OCI-LY3 (cell line): ENCODE data around the gene SCGB1C2.

Source experiments
- H2AFZ ChIP-seq: fragments of 200-600, 300-600 bp; shearing (Covaris generic); 2 replicates; pipeline ENCODE4 v1.6.0; 2014; ENCODE audit warnings: antibody characterized with exemption, low read depth, low read length
- H3K27ac ChIP-seq: fragments of 200-600, 300-600 bp; sonication (generic); 2 replicates; pipeline ENCODE4 v1.5.1; 2014; ENCODE audit warnings: mild to moderate bottlenecking, low read length, moderate library complexity, mixed read lengths
- H3K27me3 ChIP-seq: fragments of 200-600, 300-600 bp; sonication (generic); 2 replicates; pipeline ENCODE4 v1.6.1; 2014; ENCODE audit warnings: low read depth, low read length, mixed read lengths
- H3K36me3 ChIP-seq: fragments of 200-600, 300-600 bp; sonication (generic); replicated peaks from 2 replicates; pipeline ENCODE3; 2014; ENCODE audit warnings: low read depth, low read length, mixed read lengths
- H3K4me1 ChIP-seq: fragments of 300-600, 200-600 bp; sonication (generic); 2 replicates; pipeline ENCODE4 v1.6.1; 2014; ENCODE audit warnings: low read length, mixed read lengths
- H3K4me2 ChIP-seq: fragments of 200-600, 300-600 bp; sonication (generic); 2 replicates; pipeline ENCODE4 v1.6.1; 2014; ENCODE audit warnings: low read length, mixed read lengths
- H3K4me3 ChIP-seq: fragments of 300-600, 200-600 bp; sonication (generic); 2 replicates; pipeline ENCODE4 v1.5.1; 2014; ENCODE audit warnings: antibody characterized with exemption, mild to moderate bottlenecking, low read length, moderate library complexity
- H3K79me2 ChIP-seq: fragments of 300-600, 200-600 bp; shearing (Covaris generic); 2 replicates; pipeline ENCODE4 v1.6.1; 2014; ENCODE audit warnings: mild to moderate bottlenecking, low read length, mixed read lengths
- H3K9ac ChIP-seq: fragments of 300-600, 200-600 bp; shearing (Covaris generic); 2 replicates; pipeline ENCODE4 v1.6.0; 2014; ENCODE audit warnings: mild to moderate bottlenecking, low read length, moderate library complexity
- H3K9me3 ChIP-seq: fragments of 200-600, 300-600 bp; shearing (Covaris generic); 2 replicates; pipeline ENCODE4 v1.6.1; 2014; ENCODE audit warnings: low read length, mixed read lengths; ENCODE audit not compliant: insufficient read depth
- H4K20me1 ChIP-seq: fragments of 200-600, 300-600 bp; sonication (generic); 2 replicates; pipeline ENCODE4 v1.6.1; 2016; ENCODE audit warnings: low read length, mixed read lengths; ENCODE audit not compliant: insufficient read depth
- EZH2phosphoT487 ChIP-seq: fragments of 200-600 bp; shearing (Covaris generic); IDR thresholded peaks from 2 replicates; pipeline ENCODE4 v1.6.1; 2018; ENCODE audit warnings: antibody characterized with exemption, mixed run types, low read depth
- TF ChIP-seq, protein P1 (sequence below): fragments of 200-600, 300-600 bp; sonication (generic); IDR thresholded peaks from 2 replicates; pipeline ENCODE4 v1.5.1; 2014; ENCODE audit warnings: antibody characterized with exemption, low read length, low read depth

SCGB1C2 gene

GRCh38 chr17:153851-154250 is 16.5 kb downstream of the SCGB1C2 start:
- TF ChIP-seq EZH2phosphoT487: no peak
- TF ChIP-seq, protein P1, sequence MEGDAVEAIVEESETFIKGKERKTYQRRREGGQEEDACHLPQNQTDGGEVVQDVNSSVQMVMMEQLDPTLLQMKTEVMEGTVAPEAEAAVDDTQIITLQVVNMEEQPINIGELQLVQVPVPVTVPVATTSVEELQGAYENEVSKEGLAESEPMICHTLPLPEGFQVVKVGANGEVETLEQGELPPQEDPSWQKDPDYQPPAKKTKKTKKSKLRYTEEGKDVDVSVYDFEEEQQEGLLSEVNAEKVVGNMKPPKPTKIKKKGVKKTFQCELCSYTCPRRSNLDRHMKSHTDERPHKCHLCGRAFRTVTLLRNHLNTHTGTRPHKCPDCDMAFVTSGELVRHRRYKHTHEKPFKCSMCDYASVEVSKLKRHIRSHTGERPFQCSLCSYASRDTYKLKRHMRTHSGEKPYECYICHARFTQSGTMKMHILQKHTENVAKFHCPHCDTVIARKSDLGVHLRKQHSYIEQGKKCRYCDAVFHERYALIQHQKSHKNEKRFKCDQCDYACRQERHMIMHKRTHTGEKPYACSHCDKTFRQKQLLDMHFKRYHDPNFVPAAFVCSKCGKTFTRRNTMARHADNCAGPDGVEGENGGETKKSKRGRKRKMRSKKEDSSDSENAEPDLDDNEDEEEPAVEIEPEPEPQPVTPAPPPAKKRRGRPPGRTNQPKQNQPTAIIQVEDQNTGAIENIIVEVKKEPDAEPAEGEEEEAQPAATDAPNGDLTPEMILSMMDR: no peak
- no peak overlapping the region for H2AFZ ChIP-seq
- H3K36me3 ChIP-seq: no peaks in the 10 kb centered on the region
- no peaks in the 10 kb centered on the region for H3K27me3 ChIP-seq
- H4K20me1 ChIP-seq: no peaks in the 10 kb centered on the region
- H3K4me2 ChIP-seq: no peak overlapping the region
- H3K4me1 ChIP-seq: no peaks in the 10 kb centered on the region
- H3K9me3 ChIP-seq: no peaks in the 10 kb centered on the region
- no peak overlapping the region for H3K27ac ChIP-seq
- no peak overlapping the region for H3K4me3 ChIP-seq
- no peaks in the 10 kb centered on the region for H3K79me2 ChIP-seq
- H3K9ac ChIP-seq: no peak overlapping the region

DNA sequence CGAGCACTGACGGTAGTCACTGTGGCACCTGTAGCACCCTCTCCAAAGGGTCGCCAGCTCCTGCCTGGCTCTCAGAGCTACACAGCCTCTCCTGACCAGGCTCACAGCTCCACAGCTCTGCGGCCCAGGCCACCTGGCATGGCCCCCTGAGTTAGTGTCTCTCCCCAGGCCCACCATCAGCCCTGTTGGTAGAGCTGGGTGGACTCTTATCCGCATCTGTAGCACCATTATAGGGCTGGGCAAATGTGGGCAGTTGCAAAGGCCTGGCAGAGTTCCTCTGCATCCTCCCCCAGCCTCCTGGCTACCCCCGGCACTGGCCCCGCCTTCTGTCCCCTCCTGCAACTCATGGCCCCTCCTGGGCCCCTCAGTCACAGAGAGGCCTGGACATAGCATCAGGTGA is 18.2 kb downstream of the SCGB1C2 start:
- H3K27me3 ChIP-seq: no peaks in the 10 kb centered on the region
- H3K79me2 ChIP-seq: no peaks in the 10 kb centered on the region
- H3K36me3 ChIP-seq: no peaks in the 10 kb centered on the region
- H4K20me1 ChIP-seq: no peaks in the 10 kb centered on the region
- no peak overlapping the region for H3K9ac ChIP-seq
- no peak overlapping the region for H3K27ac ChIP-seq
- H3K9me3 ChIP-seq: no peaks in the 10 kb centered on the region
- H3K4me1 ChIP-seq: no peaks in the 10 kb centered on the region
- H3K4me3 ChIP-seq: no peak overlapping the region
- TF ChIP-seq, protein P1: no peak
- TF ChIP-seq EZH2phosphoT487: no peak
- H3K4me2 ChIP-seq: no peak overlapping the region
- no peak overlapping the region for H2AFZ ChIP-seq

DNA sequence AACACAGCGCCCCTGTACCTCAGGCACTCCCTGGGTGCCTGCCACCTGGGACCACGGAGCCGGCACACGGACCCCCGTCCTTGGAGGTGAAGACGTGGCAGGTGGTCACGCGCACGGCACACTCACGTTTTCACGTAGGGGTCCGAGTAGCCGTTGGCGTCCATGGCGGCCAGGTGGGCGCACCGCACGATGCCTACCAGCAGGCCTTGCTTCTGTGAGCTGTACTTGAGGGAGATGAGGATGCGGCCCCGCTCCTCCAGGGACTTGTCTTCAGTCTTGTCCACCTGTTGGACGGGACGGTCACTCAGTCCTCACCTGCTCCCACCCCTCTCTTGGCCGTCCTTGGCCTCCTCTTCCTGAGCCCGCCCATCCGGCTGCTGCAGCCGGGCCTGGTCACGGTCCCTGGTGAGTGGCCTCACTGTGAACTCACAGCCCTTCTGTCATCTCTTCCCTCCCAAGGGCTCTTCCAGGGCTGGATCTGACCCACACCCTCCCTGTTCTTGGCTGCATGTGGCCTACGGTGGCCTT is 18.8 kb downstream of the SCGB1C2 start:
- H3K79me2 ChIP-seq: no peaks in the 10 kb centered on the region
- H3K27me3 ChIP-seq: no peaks in the 10 kb centered on the region
- no peaks in the 10 kb centered on the region for H4K20me1 ChIP-seq
- no peak overlapping the region for H3K4me2 ChIP-seq
- H3K36me3 ChIP-seq: no peaks in the 10 kb centered on the region
- H3K9ac ChIP-seq: no peak overlapping the region
- H2AFZ ChIP-seq: no peak overlapping the region
- H3K9me3 ChIP-seq: no peaks in the 10 kb centered on the region
- no peak overlapping the region for H3K4me3 ChIP-seq
- TF ChIP-seq, protein P1: no peak
- no peak for TF ChIP-seq EZH2phosphoT487
- peaks cover 1% of the 10 kb centered on the region; the same call in 1 of the 2 replicates for H3K4me1 ChIP-seq
- no peak overlapping the region for H3K27ac ChIP-seq

GRCh38 chr17:156946-157345 is 19.6 kb downstream of the SCGB1C2 start:
- H3K9ac ChIP-seq: no peak overlapping the region
- no peak overlapping the region for H2AFZ ChIP-seq
- TF ChIP-seq EZH2phosphoT487: no peak
- TF ChIP-seq, protein P1: no peak
- no peaks in the 10 kb centered on the region for H3K9me3 ChIP-seq
- H3K36me3 ChIP-seq: no peaks in the 10 kb centered on the region
- H3K4me2 ChIP-seq: no peak overlapping the region
- H3K4me1 ChIP-seq: peaks cover 5% of the 10 kb centered on the region; the same call in 1 of the 2 replicates
- H3K27ac ChIP-seq: no peak overlapping the region
- H3K79me2 ChIP-seq: no peaks in the 10 kb centered on the region
- H4K20me1 ChIP-seq: no peaks in the 10 kb centered on the region
- H3K27me3 ChIP-seq: no peaks in the 10 kb centered on the region
- no peak overlapping the region for H3K4me3 ChIP-seq
